Measurements from ENCODE around the gene TGFA.

TGFA gene

GRCh38 chr2:70556608-70557007 is 3.0 kb upstream of the TGFA start:
- no peak overlapping the region for H3K4me3 ChIP-seq (ENCODE audit: low read length)
- no peak for DNase-seq (ENCODE audit: low read depth, low spot score)

- peak overlapping the region; percentile 53 for H3K4me3 ChIP-seq (ENCODE audit: low read length)
- DNase-seq (ENCODE audit: low read depth, low spot score): no peak
These were observed 789 bp upstream of the TGFA start for GRCh38 chr2:70554338-70554892.

DNA sequence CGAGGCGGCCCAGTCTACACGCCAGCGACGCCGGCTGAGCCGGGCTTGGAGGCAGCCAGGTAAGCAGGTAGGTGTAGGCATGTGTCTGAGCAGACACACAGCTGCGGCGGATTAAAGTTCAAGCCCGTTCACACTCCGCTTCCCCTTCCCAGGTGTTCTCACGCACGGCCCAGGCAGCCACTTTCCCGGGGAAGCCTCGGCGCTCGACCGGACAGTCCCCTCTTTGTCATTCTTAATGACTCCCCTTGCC is 367 bp downstream of the TGFA start:
- H3K4me3 ChIP-seq (ENCODE audit: low read length): peak overlapping the region; percentile 53
- DNase-seq (ENCODE audit: low read depth, low spot score): no peak

DNA sequence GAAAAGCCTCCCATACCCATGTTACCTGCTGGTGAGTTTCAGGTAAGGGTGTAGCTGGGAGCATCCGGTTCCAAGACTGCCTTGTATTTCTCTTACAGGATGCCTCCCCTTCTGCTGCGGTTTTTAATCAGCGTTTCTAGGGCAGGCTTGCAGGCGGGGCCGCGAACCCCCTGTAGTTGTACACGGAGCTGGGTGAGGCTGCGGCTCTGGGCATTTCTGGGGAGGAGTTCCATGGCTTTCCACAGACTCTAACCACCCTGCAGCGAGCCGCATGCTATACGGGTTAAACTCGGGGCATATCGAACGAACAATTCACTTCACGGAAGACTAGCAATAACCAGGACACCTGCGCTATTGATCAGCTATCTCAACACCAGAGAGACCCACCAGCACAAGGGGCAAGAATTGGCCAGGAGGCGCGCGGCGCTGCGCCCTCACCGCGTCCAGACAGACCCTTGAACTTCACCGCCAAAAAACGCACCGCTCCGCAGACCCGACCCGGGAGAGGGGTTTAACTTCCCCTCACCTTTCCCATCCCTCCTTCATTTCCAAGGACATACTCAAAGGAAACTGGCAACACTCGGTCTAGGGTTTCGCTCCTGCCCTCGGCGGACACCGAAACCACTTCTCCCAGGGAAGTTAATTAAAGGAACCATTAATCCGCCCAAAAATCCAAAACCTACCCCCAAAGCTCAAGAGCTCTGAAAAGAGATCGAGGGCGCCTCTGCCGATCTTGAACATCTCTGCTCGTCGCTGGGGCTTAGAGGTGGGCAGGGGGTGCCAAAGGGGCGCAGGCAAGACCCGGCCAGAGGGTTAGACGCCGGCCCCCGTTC is 909 bp downstream of the TGFA start:
- peak overlapping the region; percentile 53 for H3K4me3 ChIP-seq (ENCODE audit: low read length)
- DNase-seq (ENCODE audit: low read depth, low spot score): peak; percentile 54

GRCh38 chr2:70551167-70551566 is 2.5 kb downstream of the TGFA start:
- no peak for DNase-seq (ENCODE audit: low read depth, low spot score)
- H3K4me3 ChIP-seq (ENCODE audit: low read length): no peak overlapping the region

GRCh38 chr2:70549962-70550361 is 3.7 kb downstream of the TGFA start:
- no peak overlapping the region for H3K4me3 ChIP-seq (ENCODE audit: low read length)
- no peak for DNase-seq (ENCODE audit: low read depth, low spot score)

DNA sequence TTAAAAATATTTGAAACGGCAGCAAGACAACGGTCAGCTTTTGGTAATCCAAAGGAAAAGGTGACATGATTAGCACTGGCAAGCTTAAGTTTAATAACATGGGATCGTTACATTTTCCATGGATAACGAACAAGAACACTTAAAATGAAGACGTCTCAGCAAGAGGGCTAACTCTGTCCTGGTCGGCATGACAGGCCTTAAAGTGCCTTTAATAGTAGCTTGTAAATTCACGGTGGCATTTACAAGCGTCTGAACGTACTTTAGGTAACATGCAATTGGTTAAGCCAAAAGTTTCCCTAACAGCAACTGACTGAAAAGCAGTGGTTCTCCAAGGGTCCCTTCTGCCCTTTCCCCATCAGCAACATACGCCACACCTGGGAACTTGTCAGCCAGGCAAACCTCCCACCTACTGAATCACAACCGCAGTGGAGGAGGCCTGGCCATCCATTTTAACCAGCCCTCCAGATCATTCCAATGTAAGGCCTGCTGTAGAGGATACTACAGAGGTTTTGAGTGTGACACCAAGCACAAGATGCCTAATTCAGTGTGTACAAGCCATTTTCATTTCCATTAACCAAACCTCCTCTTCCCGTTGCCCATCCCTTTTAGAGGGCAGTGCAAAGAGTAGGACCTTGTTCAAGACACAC is 4.4 kb downstream of the TGFA start:
- DNase-seq (ENCODE audit: low read depth, low spot score): no peak
- H3K4me3 ChIP-seq (ENCODE audit: low read length): no peak overlapping the region

DNA sequence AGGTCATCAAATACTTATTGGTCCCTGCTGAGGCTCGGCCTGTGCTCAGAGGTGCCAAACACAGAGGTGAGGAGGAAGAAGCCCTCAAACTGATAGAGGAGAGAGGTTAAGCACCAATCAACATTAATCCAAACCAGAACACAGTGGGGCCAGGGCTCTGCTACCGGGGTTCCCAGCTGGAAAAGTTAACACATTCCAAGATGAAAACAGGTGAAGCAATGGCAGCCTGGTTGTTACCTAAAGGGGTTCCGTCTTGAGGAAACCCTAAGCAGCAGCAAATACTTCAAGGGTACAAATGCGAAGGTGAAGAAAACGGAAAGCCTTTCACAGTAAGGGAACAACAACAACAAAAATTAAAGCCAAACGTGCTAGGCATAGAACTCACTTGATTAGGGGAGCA is 5.4 kb downstream of the TGFA start:
- DNase-seq (ENCODE audit: low read depth, low spot score): no peak
- H3K4me3 ChIP-seq (ENCODE audit: low read length): no peak overlapping the region

DNA sequence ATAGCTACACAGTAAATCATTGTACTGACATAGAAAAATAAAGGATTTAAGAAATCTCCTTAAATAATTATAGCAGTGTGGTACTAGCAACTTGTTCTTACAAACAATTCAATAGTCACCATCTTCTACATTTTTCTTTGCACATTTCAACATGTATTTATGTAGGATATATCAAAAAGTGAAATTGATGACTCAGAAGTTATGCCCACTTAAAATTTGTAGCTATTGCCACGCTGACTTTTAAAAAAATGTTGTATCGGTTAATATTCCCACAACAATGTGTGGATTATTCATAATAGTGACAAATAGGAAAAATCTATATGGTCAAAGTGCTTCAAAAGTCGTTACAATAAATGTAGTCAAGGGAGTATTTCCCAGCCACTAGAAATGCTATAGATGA is 6.7 kb downstream of the TGFA start:
- H3K4me3 ChIP-seq (ENCODE audit: low read length): no peak overlapping the region
- DNase-seq (ENCODE audit: low read depth, low spot score): no peak

GRCh38 chr2:70546376-70546775 is 7.2 kb downstream of the TGFA start:
- no peak overlapping the region for H3K4me3 ChIP-seq (ENCODE audit: low read length)
- DNase-seq (ENCODE audit: low read depth, low spot score): no peak

- DNase-seq (ENCODE audit: low read depth, low spot score): no peak
- H3K4me3 ChIP-seq (ENCODE audit: low read length): no peak overlapping the region
These were observed 12.1 kb downstream of the TGFA start for GRCh38 chr2:70541481-70542020.

DNA sequence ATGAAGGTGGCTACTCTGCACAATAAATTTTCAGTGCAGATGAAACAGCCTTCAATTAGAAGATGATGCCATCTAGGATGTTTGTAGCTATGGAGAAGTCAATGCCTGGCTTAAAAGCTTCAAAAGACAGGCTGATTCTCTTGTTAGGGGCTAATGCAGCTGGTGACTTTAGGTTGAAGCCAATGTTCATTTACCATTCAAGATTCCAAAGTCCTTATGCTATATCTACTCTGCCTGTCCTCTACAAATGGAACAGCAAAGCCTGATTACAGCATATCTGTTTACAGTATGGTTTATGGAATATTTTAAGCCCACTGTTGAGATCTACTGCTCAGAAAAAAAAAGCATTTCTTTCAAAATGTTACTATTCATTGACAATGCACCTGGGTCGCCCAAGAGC is 15.8 kb downstream of the TGFA start:
- DNase-seq (ENCODE audit: low read depth, low spot score): no peak
- no peak overlapping the region for H3K4me3 ChIP-seq (ENCODE audit: low read length)

- DNase-seq (ENCODE audit: low read depth, low spot score): no peak
- no peak overlapping the region for H3K4me3 ChIP-seq (ENCODE audit: low read length)
These were observed 17.0 kb downstream of the TGFA start for GRCh38 chr2:70536517-70537055.

GRCh38 chr2:70535573-70535972 is 18.1 kb downstream of the TGFA start:
- no peak overlapping the region for H3K4me3 ChIP-seq (ENCODE audit: low read length)
- no peak for DNase-seq (ENCODE audit: low read depth, low spot score)

DNA sequence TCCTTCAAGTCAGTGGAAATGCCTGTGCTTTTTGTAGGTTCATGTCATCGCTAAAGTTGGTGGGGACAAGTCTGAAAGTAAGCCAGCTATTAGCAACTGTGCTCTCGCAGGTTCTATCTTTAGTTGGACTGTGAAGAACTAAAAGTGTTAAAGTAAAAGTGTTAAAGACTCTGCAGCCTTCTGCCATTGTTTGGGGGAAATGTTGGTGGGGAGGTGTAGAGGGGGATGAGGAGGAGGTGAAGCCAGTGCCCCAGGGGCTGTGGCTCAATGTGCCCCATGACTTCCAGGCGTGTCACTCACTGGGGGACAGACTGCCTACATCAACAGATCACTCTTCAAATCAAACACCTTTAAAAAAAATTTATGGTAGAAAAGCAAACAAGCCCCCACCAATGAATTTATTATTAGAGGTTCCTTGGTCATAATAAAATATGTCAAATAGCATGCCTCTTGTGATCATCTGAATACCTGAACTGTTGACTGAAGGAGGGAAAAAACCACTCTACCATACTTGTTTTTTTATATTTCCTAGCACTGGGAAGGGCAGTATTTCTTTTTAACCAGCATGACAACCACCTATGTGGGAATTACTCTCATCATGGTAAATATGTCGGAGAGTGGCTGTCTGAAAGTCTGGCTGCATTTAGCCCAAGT is 19.3 kb downstream of the TGFA start:
- no peak for DNase-seq (ENCODE audit: low read depth, low spot score)
- no peak overlapping the region for H3K4me3 ChIP-seq (ENCODE audit: low read length)

GRCh38 chr2:70532244-70532935 is 21.2 kb downstream of the TGFA start:
- no peak overlapping the region for H3K4me3 ChIP-seq (ENCODE audit: low read length)
- DNase-seq (ENCODE audit: low read depth, low spot score): no peak

DNA sequence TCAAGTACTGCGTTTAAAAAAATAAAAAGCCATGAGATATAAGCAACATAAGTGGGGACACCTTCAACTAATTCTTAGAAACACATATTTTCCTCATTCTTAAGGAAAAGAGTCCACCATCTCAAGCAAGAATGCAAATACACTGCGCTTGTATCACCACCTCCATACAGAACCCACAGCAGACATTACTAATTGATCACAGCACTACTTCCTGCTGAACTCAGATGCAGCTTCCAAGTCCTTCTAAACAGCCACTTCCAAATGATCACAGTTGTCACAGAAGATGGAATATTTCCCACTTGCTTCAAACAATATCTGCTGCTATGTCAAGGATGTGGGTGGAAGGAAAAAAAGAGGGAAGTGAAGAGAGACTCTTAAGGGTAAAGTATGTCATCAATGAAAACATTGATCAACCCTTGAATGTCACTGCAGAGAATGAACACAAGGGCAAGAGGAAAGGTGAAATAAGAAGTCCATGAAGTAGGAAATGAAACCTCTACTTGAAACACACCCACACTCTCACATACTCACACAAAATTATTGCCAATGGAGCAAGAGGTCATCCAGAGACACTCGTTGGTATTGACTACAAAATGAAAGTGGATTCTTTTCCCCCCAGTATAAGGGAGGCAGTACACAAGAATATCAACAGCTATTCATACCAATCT is 22.1 kb downstream of the TGFA start:
- H3K4me3 ChIP-seq (ENCODE audit: low read length): no peak overlapping the region
- no peak for DNase-seq (ENCODE audit: low read depth, low spot score)

GRCh38 chr2:70529610-70530009 is 24.0 kb downstream of the TGFA start:
- H3K4me3 ChIP-seq (ENCODE audit: low read length): no peak overlapping the region
- DNase-seq (ENCODE audit: low read depth, low spot score): no peak

- H3K4me3 ChIP-seq (ENCODE audit: low read length): no peak overlapping the region
- no peak for DNase-seq (ENCODE audit: low read depth, low spot score)
These were observed 24.7 kb downstream of the TGFA start for GRCh38 chr2:70528929-70529328.
